Lower lobe of right lung (tissue), 2 donors: Measurements from ENCODE around the gene TSC22D2. TPM values are rescaled to one million over a fixed set of nuclear protein-coding genes. Genes with fewer than 3 reads are reported as not detected.

ENCODE experiments used
- ATAC-seq, 2 donors: fragments of 200-7000 bp; cut with Tn5 transposase; one replicate each; pipeline ENCODE4 v1.9.1; 2020 to 2022; ENCODE audit warnings: mild to moderate bottlenecking in 2 of 2, moderate library complexity in 2 of 2
- DNase-seq: peaks from one replicate; pipeline ENCODE4 v3.0.0-alpha.2; 2020
- H3K27ac ChIP-seq: fragments of 200-600 bp; one replicate; pipeline ENCODE4 v1.8.0; 2022
- H3K27me3 ChIP-seq: fragments of 200-600 bp; one replicate; pipeline ENCODE4 v1.8.0; 2022; ENCODE audit warnings: low read depth
- H3K36me3 ChIP-seq: fragments of 200-600 bp; one replicate; pipeline ENCODE4 v1.8.0; 2022; ENCODE audit warnings: mild to moderate bottlenecking
- H3K4me1 ChIP-seq: fragments of 200-600 bp; one replicate; pipeline ENCODE4 v1.8.0; 2022
- H3K4me3 ChIP-seq: fragments of 200-600 bp; one replicate; pipeline ENCODE4 v1.8.0; 2022; ENCODE audit warnings: mild to moderate bottlenecking
- H3K9me3 ChIP-seq: fragments of 200-600 bp; one replicate; pipeline ENCODE4 v1.8.0; 2022
- intact Hi-C: fragments of 100-400 bp; cut with DNase I; formaldehyde crosslinking; loops from one replicate; pipeline ENCODE4 v1.11.0; 2022
- total RNA-seq: library from RNA; stranded (reverse); fragmentation: NEBNext Ultra II Directional; extraction: Animal tissue kit (Norgen Biotek cat#: 25700); gene quantifications from one replicate; pipeline ENCODE4 v1.2.1, GENCODE V29; 2021
- TF ChIP-seq, protein P1 (sequence below): fragments of 200-600 bp; IDR thresholded peaks from one replicate; pipeline ENCODE4 v1.8.0; 2022; ENCODE audit warnings: antibody characterized with exemption, mild to moderate bottlenecking
- donor health status: DM: no; HTN: yes; CAD: no; lungs with severe emphysema.

The TSC22D2 gene
- total RNA-seq, 1 donor from 2014 or later: 21.3 TPM

DNA sequence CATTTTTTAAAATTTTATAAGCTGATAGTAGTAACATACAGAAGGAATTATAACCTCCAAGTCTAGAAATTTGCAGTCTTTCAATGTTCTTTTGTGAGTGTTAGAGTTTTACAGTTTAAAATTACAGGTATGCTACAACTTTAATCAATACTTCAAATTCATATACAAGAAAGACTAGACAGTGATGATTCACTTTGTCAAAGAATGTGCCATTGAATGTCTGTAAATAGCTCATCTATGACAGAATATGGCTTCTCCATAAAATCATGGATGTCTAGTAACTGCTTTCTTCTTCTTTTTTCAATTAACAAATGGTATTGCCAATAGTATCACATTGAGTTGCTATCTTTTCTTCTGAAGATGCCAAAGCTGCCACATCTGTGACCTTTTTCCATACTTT is 4.1 kb upstream of the TSC22D2 start:
- TF ChIP-seq, protein P1, sequence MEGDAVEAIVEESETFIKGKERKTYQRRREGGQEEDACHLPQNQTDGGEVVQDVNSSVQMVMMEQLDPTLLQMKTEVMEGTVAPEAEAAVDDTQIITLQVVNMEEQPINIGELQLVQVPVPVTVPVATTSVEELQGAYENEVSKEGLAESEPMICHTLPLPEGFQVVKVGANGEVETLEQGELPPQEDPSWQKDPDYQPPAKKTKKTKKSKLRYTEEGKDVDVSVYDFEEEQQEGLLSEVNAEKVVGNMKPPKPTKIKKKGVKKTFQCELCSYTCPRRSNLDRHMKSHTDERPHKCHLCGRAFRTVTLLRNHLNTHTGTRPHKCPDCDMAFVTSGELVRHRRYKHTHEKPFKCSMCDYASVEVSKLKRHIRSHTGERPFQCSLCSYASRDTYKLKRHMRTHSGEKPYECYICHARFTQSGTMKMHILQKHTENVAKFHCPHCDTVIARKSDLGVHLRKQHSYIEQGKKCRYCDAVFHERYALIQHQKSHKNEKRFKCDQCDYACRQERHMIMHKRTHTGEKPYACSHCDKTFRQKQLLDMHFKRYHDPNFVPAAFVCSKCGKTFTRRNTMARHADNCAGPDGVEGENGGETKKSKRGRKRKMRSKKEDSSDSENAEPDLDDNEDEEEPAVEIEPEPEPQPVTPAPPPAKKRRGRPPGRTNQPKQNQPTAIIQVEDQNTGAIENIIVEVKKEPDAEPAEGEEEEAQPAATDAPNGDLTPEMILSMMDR: no peak
- no peaks in the 10 kb centered on the region for H3K27me3 ChIP-seq
- intact Hi-C loops: no loop called here
- no peak for DNase-seq
- no peaks in the 10 kb centered on the region for H3K36me3 ChIP-seq
- ATAC-seq: no peak
- no peaks in the 10 kb centered on the region for H3K9me3 ChIP-seq
- H3K4me3 ChIP-seq: no peak overlapping the region
- peaks cover 9% of the 10 kb centered on the region for H3K4me1 ChIP-seq
- H3K27ac ChIP-seq: no peak overlapping the region

DNA sequence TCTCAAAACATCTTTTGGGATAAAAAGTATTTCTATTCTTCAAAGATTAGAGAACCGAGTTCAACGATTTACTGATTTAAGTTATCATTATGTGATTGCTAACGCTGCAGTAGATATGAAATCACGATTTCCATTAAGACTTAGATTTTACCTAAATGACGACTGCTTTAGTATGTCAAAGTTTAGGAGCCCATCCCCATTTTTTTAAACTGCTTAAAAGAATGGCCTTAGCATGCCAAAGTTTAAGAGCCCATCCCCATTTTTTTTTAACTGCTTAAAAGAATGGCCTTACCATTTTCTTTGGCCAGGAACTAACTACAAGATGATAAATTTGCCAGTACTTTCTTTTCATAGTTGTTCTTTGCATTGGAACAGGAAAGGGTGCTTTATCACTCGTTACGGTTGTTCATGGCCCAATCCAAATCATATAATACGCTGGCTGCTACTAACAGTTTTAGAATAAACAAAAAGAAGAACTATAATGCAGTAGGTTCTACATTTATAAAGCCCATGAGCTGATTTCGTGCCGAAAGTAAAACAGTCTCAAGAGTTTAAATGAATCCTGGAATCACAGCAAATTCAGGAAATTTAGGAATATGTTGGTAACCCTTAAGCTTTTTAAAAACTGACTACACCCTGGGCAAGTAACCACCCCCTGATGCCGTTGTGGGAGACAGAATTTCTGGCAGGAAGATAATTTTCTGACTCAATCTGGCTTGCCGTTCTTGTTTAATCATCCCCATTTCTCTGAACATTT is 869 bp upstream of the TSC22D2 start:
- Histone ChIP-seq H3K9me3 (no peaks in the 10 kb centered on the region), H3K4me3 (peak overlapping the region; percentile 88), H3K4me1 (peaks cover 15% of the 10 kb centered on the region), H3K27ac (peak overlapping the region; percentile 99), H3K27me3 (no peaks in the 10 kb centered on the region), H3K36me3 (no peaks in the 10 kb centered on the region)
- ATAC-seq: no peak
- TF ChIP-seq, protein P1: no peak
- DNase-seq: no peak
- intact Hi-C loops: no loop called here

DNA sequence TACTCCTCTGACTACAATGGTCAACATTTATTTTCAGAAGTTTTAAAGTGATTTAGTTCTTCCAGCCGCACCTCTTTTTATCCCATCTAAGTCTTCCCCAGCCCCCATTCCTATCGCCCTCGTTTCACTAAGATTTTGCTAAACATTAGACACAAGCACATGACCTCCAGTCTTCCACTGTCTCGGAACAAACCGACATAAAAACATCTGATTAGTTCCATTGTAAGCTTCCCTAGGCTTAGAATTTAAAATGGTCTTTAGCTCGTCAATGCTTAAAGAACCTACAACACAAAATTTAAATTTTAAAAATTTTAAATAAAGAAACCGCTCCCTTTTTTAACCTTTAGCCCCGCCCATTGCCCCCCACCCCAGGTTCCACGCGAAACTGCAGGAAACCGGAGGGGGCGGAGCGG is 284 bp upstream of the TSC22D2 start:
- no peaks in the 10 kb centered on the region for H3K36me3 ChIP-seq
- peak overlapping the region; percentile 88 for H3K4me3 ChIP-seq
- H3K27ac ChIP-seq: peak overlapping the region; percentile 99
- ATAC-seq (peak in 1 of 2 donors; percentile 2), DNase-seq (no peak)
- H3K27me3 ChIP-seq: no peaks in the 10 kb centered on the region
- peaks cover 15% of the 10 kb centered on the region for H3K4me1 ChIP-seq
- intact Hi-C loops: no loop called here
- no peaks in the 10 kb centered on the region for H3K9me3 ChIP-seq
- TF ChIP-seq, protein P1: no peak

DNA sequence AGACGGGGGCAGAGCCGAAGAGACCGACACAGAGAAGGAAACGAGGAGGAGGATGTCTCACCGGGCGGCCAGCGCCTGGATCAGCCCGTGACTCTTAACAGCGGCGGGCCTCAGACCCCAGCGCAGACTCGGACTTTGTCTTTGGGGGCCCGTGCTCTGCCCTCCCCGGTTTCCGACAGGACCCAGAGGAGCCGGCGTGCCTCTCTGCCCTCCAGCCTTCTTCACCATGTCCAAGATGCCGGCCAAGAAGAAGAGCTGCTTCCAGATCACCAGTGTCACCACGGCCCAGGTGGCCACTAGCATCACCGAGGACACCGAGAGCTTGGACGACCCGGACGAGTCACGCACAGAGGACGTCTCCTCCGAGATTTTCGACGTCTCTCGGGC is 1.0 kb downstream of the TSC22D2 start:
- intact Hi-C loops: no loop called here

DNA sequence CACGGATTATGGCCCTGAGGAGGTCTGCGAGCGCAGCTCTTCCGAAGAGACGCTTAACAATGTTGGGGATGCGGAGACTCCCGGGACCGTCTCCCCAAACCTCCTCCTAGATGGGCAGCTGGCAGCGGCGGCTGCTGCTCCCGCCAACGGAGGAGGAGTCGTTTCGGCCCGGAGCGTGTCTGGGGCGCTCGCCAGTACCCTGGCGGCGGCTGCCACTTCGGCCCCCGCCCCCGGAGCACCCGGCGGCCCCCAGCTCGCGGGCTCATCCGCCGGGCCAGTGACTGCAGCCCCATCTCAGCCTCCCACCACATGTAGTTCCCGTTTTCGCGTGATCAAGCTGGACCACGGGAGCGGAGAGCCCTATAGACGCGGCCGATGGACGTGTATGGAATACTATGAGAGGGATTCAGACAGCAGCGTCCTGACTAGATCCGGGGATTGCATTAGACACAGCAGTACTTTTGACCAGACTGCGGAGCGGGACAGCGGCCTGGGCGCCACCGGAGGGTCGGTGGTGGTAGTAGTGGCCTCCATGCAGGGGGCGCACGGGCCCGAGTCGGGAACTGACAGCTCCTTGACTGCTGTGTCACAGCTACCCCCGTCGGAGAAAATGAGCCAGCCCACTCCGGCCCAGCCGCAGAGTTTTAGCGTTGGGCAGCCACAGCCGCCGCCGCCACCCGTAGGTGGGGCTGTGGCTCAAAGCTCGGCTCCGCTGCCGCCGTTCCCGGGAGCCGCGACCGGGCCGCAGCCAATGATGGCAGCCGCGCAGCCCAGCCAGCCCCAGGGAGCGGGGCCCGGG is 1.6 kb downstream of the TSC22D2 start:
- H3K4me1 ChIP-seq: peaks cover 30% of the 10 kb centered on the region
- intact Hi-C loops: loop anchor here (10.0 kb wide), 1 partner anchor 85 kb away; no protein-coding TSS in a partner anchor
- peak overlapping the region; percentile 88 for H3K4me3 ChIP-seq
- peak overlapping the region; percentile 99 for H3K27ac ChIP-seq
- no peaks in the 10 kb centered on the region for H3K27me3 ChIP-seq
- DNase-seq (peak; percentile 86), ATAC-seq (peak; percentile 65 to 77)
- H3K36me3 ChIP-seq: no peaks in the 10 kb centered on the region
- TF ChIP-seq, protein P1: peak; percentile 63
- no peaks in the 10 kb centered on the region for H3K9me3 ChIP-seq

More for the DNA sequence above, 1.0 kb downstream of the TSC22D2 start:
- H3K9me3 ChIP-seq: no peaks in the 10 kb centered on the region
- DNase-seq (no peak), ATAC-seq (no peak)
- H3K36me3 ChIP-seq: no peaks in the 10 kb centered on the region
- peak overlapping the region; percentile 99 for H3K27ac ChIP-seq
- peaks cover 24% of the 10 kb centered on the region for H3K4me1 ChIP-seq
- peak overlapping the region; percentile 88 for H3K4me3 ChIP-seq
- TF ChIP-seq, protein P1: no peak
- no peaks in the 10 kb centered on the region for H3K27me3 ChIP-seq
